ENCODE data around the gene FRS3.

DNA sequence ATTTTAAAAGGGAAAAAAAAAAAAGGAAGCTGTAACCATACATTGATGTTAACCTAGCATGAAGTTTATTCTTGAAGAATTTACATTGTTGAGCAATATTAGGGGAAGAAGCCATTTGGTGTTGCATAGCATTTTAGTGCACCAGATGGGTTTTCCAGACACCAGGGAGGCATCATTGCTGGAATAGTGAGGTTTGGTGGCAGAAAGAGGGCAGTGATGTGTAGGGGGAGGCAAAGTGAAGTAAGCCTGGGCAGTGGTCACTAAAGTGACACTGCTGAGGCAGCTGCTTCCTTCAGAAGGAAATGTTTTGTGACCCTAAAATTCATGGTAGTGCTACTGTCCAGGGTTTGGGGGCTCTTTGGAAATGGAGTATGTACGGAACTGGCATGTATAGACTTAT, 10.3 kb upstream of the FRS3 start:
- TF ChIP-seq, protein P1, sequence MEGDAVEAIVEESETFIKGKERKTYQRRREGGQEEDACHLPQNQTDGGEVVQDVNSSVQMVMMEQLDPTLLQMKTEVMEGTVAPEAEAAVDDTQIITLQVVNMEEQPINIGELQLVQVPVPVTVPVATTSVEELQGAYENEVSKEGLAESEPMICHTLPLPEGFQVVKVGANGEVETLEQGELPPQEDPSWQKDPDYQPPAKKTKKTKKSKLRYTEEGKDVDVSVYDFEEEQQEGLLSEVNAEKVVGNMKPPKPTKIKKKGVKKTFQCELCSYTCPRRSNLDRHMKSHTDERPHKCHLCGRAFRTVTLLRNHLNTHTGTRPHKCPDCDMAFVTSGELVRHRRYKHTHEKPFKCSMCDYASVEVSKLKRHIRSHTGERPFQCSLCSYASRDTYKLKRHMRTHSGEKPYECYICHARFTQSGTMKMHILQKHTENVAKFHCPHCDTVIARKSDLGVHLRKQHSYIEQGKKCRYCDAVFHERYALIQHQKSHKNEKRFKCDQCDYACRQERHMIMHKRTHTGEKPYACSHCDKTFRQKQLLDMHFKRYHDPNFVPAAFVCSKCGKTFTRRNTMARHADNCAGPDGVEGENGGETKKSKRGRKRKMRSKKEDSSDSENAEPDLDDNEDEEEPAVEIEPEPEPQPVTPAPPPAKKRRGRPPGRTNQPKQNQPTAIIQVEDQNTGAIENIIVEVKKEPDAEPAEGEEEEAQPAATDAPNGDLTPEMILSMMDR (IDR thresholded peaks at IDR 0.05): no peak
- TF ChIP-seq POLR2A (IDR thresholded peaks at IDR 0.05): no peak

Measured in heart left ventricle (tissue), 13 donors.